H7 (cell line): ENCODE data around the gene PMPCB. TPM values are rescaled to one million over a fixed set of nuclear protein-coding genes. Genes with fewer than 3 reads are reported as not detected.
A peak's percentile ranks its signal among the peaks of the same experiment; 100 is the strongest.

Experiments used
- DNase-seq: peaks from one replicate; pipeline ENCODE4 v3.0.0; 2012
- H3K27me3 ChIP-seq: 2 replicates; pipeline ENCODE4 v1.6.0; 2011; ENCODE audit warnings: mild to moderate bottlenecking, low read length; ENCODE audit not compliant: control insufficient read depth, insufficient read depth
- H3K36me3 ChIP-seq: replicated peaks from 2 replicates; pipeline ENCODE4 v1.5.1; 2011; ENCODE audit warnings: low read length; ENCODE audit not compliant: control insufficient read depth, insufficient read depth
- H3K4me3 ChIP-seq: 2 replicates; pipeline ENCODE4 v1.5.1; 2011; ENCODE audit warnings: low read depth, mild to moderate bottlenecking, control low read depth, low read length, moderate library complexity; ENCODE audit not compliant: insufficient read depth
- total RNA-seq: library from RNA; depleted of rRNA; stranded (reverse); fragments of >200 nt; shearing (Covaris generic); gene quantifications from 2 replicates; pipeline ENCODE4 v1.2.3, GENCODE V29; 2014

PMPCB gene
- total RNA-seq, 1 experiment from 2014 or later, result 99.9 TPM

DNA sequence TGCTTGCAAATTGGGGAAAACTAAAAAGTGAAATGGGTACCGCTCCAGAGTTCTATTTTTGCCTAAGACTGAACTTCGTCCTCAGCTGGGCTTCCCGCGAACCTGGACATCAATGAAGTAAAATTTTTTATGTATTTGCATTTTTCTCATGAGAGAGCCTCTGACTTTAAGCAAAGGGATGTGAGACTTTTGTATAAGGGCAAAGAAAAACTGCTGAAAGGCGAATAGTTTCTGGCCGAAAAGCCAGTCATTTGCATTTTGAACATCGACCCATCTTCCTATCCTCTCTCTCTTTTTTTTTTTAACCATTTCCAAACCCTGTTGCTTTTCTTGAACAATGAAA lies 573 bp downstream of the PMPCB start:
- no peaks in the 10 kb centered on the region; the same call in 1 of the 2 replicates for H3K27me3 ChIP-seq
- H3K36me3 ChIP-seq, result peaks cover 12% of the 10 kb centered on the region
- peak overlapping the region; percentile 82 for H3K4me3 ChIP-seq
- no peak for DNase-seq

GRCh38 chr7:103299660-103300059 lies 2.4 kb downstream of the PMPCB start:
- no peak for DNase-seq
- Histone ChIP-seq H3K4me3 (no peak overlapping the region), H3K36me3 (peaks cover 14% of the 10 kb centered on the region), H3K27me3 (no peaks in the 10 kb centered on the region)

DNA sequence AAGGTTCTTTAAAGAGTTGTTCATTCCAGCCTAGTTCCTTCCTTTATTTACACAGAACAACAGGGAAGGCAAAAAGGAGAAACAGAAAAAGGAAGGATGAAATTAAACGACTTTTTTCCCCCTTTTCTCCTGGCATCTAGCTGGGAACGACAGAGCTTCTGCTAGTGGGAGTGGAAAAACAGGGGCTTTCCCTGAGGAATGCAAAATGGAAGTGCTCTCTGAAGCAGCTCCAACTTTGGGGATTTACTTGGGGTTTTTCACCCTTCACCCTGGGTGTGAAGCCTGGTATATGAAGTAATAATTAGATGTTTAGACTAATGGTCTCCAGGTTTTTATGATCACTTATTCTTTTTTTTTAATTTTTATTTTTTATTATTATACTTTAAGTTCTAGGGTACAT lies 4.2 kb downstream of the PMPCB start:
- Histone ChIP-seq H3K4me3 (no peak overlapping the region), H3K36me3 (peaks cover 14% of the 10 kb centered on the region), H3K27me3 (no peaks in the 10 kb centered on the region)
- DNase-seq, result no peak

DNA sequence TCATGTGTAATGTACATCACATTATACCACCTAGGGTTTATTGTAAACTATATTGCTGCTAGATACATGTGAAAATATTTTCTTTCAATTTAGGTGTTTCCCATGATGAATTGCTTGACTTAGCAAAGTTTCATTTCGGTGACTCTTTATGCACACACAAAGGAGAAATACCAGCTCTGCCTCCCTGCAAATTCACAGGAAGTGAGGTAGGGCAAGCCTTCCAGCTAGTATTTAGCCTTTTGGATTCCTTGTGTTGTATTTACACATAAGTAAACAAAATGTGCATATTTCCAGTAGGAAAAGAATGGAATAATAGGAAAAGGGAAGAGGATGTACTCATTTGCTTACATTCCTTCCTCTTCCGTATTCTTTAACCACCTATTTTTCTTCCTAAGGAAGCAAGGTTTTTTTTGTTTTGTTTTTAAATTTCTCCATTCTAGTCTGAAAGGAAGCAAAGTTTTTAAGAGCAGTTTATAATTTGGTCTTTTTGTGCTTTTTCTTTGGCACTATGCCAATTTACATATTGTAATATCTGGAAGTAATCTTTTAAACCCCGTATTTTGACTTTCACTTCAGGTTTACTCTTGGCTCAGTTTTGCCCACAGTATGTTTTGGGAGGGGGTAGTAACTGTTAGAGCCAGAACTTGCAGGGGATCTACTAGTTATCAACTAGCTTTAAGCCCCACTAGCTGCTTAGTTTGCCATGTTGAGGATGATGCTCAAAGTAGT lies 10.4 kb downstream of the PMPCB start:
- no peak for DNase-seq
- no peak overlapping the region for H3K4me3 ChIP-seq
- peaks cover 25% of the 10 kb centered on the region for H3K36me3 ChIP-seq
- no peaks in the 10 kb centered on the region for H3K27me3 ChIP-seq

DNA sequence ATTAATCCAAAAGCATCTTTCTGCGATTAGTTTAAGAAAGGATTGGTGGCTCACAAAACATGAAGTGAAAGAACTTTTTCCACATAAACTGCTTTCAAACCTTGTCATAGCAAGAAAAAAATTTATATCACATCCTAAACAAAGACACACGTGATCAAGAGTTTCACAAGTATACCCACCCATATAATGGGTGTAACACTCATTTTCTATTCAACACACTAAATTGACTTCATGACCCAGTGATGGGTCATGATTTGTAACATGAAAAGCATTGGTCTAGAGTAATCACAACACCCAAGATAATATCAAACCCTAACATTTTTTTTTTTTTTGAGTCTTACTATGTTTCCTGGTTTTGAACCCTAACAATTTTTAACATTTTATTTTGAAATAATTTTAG lies 17.6 kb downstream of the PMPCB start:
- H3K36me3 ChIP-seq, result peaks cover 42% of the 10 kb centered on the region
- DNase-seq, result no peak
- H3K4me3 ChIP-seq, result no peak overlapping the region
- H3K27me3 ChIP-seq, result no peaks in the 10 kb centered on the region

GRCh38 chr7:103316380-103316941 lies 19.2 kb downstream of the PMPCB start:
- no peak for DNase-seq
- Histone ChIP-seq H3K36me3 (peaks cover 41% of the 10 kb centered on the region), H3K27me3 (no peaks in the 10 kb centered on the region), H3K4me3 (no peak overlapping the region)

GRCh38 chr7:103317009-103317408 lies 19.8 kb downstream of the PMPCB start:
- DNase-seq, result no peak
- Histone ChIP-seq H3K36me3 (peaks cover 39% of the 10 kb centered on the region), H3K4me3 (no peak overlapping the region), H3K27me3 (no peaks in the 10 kb centered on the region)

DNA sequence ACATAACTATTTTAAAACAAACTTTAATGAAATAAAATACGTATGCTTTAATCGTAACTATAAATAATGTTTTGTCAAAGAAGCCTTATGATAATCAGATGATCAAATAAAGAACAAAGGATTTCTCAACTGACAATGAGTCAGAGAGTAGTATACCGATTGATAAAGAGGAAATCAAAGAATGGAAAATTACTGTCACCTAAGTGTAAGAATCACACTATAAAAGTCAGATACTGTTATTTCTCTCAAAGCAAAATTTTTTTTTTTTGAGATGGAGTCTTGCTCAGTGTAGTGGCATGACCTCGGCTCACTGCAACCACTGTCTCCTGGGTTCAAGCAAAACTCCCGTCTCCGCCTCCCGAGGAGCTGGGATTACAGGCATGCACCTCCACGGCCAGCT lies 28.5 kb downstream of the PMPCB start:
- DNase-seq, result no peak
- Histone ChIP-seq H3K27me3 (no peaks in the 10 kb centered on the region), H3K4me3 (no peak overlapping the region), H3K36me3 (peaks cover 18% of the 10 kb centered on the region)

DNA sequence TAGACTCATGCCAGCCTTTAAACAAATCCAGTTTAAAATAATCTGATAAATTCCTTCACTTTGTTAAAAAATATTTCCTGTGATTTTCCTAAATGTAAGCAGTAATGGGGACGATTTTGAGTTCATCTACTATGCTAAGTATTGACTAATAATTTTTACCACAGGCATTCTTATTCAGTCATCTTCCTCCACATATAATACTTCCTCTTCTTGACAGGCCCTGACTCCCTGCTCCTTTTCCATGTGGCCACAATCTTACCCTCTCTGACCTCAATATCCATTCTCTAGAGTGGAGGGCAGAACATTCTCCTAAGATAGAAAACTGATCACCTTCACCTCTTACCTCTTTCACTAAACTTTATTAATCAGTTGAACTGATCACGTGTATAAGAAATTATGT lies 39.5 kb downstream of the PMPCB start:
- H3K36me3 ChIP-seq, result peaks cover 15% of the 10 kb centered on the region
- H3K27me3 ChIP-seq, result no peaks in the 10 kb centered on the region
- no peak for DNase-seq
- H3K4me3 ChIP-seq, result no peak overlapping the region

DNA sequence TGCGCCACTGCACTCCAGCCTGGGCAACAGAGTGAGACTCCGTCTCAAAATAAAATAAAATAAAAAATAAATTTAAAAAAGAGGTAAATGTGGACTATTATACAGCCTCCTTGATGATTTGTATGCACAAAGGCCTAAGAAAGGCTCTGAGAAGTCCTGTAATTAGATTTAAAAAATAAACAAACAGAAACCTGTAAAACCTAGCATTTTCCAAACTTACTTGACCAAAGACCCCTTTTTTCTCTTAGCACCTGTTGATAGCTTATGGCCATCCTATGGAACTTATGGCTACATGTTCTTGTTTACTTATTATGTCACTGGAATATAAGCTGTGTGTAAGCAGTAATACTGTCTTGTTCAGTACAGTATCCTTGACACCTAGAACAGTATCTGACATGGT lies 41.6 kb downstream of the PMPCB start:
- DNase-seq, result no peak
- no peak overlapping the region for H3K4me3 ChIP-seq
- H3K27me3 ChIP-seq, result no peaks in the 10 kb centered on the region
- peaks cover 15% of the 10 kb centered on the region for H3K36me3 ChIP-seq

DNA sequence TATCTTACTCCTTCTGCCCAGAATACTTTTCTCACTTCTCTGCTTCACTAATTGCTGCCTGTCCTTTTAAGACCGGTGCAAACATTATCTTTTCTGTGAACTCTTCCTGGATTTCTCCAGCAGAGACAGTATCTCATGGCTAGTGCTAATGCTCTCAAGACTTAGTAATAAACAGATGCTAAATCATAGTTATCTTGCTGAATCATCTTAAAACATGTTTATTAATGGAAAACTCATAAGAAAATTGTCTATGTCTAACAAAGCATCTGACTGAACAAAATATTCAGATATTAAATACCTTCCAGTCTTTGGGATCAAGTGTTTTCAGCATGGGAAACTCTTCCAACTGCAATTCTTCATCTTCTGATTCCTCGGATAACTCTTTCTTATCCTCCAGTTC lies 44.2 kb downstream of the PMPCB start:
- H3K4me3 ChIP-seq, result no peak overlapping the region
- no peaks in the 10 kb centered on the region for H3K27me3 ChIP-seq
- peaks cover 14% of the 10 kb centered on the region for H3K36me3 ChIP-seq
- no peak for DNase-seq

- DNase-seq, result no peak
- peaks cover 9% of the 10 kb centered on the region for H3K36me3 ChIP-seq
- no peaks in the 10 kb centered on the region for H3K27me3 ChIP-seq
- H3K4me3 ChIP-seq, result peak overlapping the region; percentile 98; the same call in 1 of the 2 replicates
Observed at GRCh38 chr7:103343332-103343731, 46.1 kb downstream of the PMPCB start.

DNA sequence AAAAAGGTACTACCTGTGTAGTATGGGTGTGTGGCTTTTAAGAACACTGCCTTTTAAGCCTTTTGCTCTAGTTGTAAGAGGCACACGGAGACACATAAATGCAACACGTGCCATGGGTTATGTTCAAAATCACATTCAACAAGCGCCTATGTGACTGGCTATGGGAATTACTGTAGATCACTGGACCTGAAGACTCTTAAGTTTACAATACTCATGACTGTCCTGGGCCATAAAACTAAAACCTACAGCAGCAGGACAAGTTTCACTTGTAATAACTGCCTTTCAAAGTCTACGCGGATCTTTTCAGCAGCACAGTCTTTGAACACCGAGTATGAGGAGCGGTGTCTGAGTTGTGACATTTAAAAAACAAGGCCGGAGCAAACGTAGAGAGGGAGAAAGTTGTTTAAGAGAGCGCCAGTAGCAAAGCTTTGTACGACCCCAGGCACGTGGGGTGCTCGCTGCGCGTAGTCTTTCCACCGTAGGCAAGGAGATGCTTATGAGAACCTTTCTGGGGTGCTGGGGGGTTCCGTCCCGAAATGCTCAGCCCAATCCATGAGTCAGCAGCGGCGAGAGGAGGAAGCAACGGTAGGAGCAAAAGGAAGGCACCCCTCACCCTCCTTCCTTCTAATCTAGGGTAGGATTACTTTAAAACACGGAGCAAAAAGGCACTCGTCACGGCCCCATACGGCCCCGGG lies 46.7 kb downstream of the PMPCB start:
- Histone ChIP-seq H3K4me3 (peak overlapping the region; percentile 98), H3K27me3 (no peaks in the 10 kb centered on the region), H3K36me3 (peaks cover 9% of the 10 kb centered on the region)
- DNase-seq, result no peak

GRCh38 chr7:103344453-103345149 lies 47.4 kb downstream of the PMPCB start, which contains the start of gene DNAJC2:
Gene DNAJC2 (minus strand): TSS chr7:103344767. CDS start chr7:103344622, 145 bp downstream.
- peak within 1 kb of the TSS; percentile 98 for H3K4me3 ChIP-seq
- peaks cover 7% of the 10 kb centered on the region for H3K36me3 ChIP-seq
- no peaks in the 10 kb centered on the region for H3K27me3 ChIP-seq
- DNase-seq, result peak; percentile 89
